T-helper 1 cell treated with Interleukin-12 subunit alpha and Interleukin-12 subunit beta and Interleukin-4 antibody, amounts not matched to agents 30 ng/mL and 1 ng/mL, for 36 hours (primary cell): ENCODE results near the gene SIGLEC8. TPM values are rescaled to one million over a fixed set of nuclear protein-coding genes. Genes with fewer than 3 reads are reported as not detected.
"Not testable (repeated sequence)": the region's sequence is repeated elsewhere in the genome, so short reads cannot be mapped to it uniquely, and the experiment has no call there.

Source experiments
- intact Hi-C: fragments of 100-400 bp; cut with micrococcal nuclease; formaldehyde crosslinking; loops from one replicate; pipeline ENCODE4 v1.15.1; 2024
- total RNA-seq: library from RNA; stranded (reverse); gene quantifications from 2 replicates; pipeline ENCODE4 v1.2.3, GENCODE V29; 2022

SIGLEC8 gene
- total RNA-seq, 1 donor from 2014 or later = not detected

DNA sequence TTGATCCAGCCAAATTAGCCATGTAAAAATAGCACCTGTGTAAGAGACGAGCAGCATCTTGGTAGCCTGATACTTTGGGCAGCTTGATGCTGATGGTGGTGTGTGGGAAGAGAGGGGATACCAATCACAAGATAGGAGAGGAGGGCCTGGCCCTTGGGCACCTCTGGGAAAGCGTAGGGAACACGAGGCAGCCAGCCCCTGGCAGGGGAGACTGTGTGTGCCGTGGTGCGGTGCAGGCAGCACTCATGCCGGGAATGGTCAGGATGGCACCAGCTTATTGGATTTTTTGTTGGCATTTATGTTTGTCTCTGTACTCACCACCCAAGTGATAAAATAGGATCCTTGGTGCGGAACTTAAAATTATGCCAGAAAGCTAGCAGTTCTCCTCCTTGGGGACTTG lies 10.2 kb downstream of the SIGLEC8 start:
- intact Hi-C loops = no loop called here

DNA sequence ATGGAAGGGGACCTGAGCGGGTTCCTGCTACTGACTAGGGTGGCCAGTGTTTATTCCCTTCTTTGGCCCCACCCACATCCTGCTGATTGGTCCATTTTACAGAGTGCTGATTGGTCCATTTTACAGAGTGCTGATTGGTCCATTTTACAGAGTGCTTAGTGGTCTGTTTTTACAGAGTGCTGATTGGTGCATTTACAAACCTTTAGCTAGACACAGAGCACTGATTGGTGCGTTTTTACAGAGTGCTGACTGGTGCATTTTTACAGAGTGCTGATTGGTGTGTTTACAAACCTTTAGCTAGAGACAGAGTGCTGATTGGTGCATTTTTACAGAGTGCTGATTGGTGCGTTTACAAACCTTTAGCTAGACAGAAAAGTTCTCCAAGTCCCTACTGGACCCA lies 10.7 kb downstream of the SIGLEC8 start:
- intact Hi-C loops = not testable (repeated sequence)

GRCh38 chr19:51441410-51442390 lies 16.6 kb downstream of the SIGLEC8 start:
- intact Hi-C loops = loop anchor here (1.0 to 5.0 kb wide), 7 partner anchors 19 to 334 kb away; partner anchors contain the start of gene CTU1

DNA sequence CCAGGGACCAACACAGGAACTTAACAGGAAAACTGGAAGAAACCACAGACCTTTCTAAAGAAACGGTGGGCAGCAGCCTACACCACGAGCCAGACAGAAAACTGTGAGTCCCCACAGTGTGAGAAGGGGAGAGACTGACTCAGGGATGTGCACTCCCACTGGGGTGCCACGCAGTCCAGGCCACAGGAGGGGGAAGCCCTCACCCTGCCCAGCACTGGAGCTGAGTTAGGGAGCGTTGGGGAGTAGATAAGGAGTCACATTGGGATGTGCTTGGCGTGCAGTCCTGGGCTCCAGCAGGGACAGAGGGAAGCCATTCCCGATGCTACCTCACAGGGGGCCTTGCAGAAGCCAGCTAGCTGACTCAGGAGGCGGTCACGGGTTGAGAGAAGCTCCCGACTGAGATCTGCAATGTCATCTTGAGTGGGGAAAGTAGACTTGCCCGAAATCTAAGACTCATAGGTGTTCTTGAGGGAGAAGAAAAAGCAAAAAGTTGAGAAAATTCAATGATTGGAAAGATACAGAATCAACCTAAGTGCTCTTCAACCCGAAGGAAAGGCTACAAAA lies 17.3 kb downstream of the SIGLEC8 start:
- intact Hi-C loops = loop anchor here (1.0 to 5.0 kb wide), 7 partner anchors 19 to 334 kb away; partner anchors contain the start of gene CTU1

DNA sequence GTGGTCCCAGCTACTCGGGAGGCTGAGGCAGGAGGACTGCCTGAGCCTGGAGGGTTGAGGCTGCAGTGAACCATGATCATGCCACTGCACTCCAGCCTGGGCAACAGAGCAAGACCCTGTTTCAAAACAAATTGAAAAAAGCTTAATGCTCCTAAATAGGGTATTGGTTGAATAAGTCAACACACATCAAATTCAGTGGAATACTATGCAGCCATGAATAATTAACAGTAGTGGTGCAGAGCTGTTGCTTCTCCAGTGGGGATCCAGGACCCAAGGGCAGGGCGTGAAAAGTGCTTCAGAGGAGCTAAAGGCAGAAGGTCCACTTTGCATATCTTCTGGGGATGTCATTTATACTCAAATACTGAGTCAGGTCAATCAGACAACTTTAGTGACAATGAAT lies 18.2 kb downstream of the SIGLEC8 start:
- intact Hi-C loops = loop anchor here (2.0 to 5.0 kb wide), 3 partner anchors 183 to 333 kb away; partner anchors contain the start of gene CTU1

DNA sequence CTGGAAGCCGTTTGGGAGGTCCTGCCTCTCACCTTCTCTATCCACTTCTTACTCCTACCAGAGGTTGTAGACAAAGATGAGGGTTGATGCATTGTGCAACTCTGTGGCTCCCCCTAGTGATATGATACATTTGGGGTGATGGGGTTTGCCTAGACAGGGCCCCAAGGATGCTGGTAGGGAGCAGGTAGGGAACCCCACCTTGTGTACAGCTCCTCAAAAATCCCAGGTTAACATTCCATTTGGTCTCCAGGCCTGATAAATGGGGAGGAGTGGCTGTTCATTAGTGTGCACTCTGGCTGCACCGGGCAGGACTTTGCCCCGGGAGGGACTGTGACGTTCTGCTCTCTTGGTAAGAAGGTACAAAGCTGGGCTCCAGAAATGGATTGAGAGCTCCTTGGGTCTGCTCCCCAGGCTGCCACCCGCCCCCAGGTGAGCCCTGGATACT lies 19.2 kb downstream of the SIGLEC8 start:
- intact Hi-C loops = loop anchor here (1.0 kb wide), 2 partner anchors 41 to 100 kb away; no protein-coding TSS in a partner anchor

GRCh38 chr19:51434456-51434855 lies 23.8 kb downstream of the SIGLEC8 start:
- intact Hi-C loops = no loop called here

GRCh38 chr19:51433043-51433442 lies 25.2 kb downstream of the SIGLEC8 start:
- intact Hi-C loops = no loop called here

DNA sequence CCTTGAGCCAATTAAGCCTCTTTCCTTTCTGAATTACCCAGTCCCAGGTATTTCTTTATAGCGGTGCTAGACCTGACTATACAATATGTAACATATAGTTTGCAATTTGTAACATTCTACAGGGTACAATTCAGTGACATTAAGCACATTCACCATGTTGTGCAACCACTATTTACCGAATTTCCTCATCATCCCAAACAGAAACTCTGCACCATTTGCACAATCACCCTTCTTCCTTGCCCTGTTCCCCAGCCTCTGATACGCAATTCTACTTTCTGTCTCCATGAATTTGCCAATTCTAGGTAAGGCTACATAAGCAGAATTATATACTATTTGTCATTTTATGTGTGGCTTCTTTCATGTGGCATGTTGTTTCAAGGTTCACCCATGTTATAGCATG lies 27.1 kb downstream of the SIGLEC8 start:
- intact Hi-C loops = no loop called here

DNA sequence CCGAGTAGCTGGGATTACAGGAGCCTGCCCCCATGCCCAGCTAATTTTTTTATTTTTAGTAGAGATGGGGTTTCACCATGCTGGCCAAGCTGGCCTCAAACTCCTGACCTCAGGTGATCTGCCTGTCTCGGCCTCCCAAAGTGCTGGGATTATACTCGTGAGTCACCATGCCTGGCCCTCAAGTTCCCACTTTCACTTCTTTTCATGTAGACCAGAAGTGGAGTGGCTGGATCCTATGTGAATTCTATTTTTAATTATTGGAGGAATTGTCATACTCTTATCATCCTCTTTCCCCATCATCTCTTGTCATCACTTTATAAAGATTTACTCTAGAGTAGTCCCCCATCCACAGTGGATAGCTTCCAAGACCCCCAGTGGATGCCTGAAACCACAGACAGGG lies 28.0 kb downstream of the SIGLEC8 start:
- intact Hi-C loops = no loop called here

GRCh38 chr19:51427201-51427600 lies 31.1 kb downstream of the SIGLEC8 start:
- intact Hi-C loops = no loop called here

GRCh38 chr19:51422053-51422448 lies 36.2 kb downstream of the SIGLEC8 start:
- intact Hi-C loops = loop anchor here (1.0 kb wide), 6 partner anchors 19 to 235 kb away; no protein-coding TSS in a partner anchor

DNA sequence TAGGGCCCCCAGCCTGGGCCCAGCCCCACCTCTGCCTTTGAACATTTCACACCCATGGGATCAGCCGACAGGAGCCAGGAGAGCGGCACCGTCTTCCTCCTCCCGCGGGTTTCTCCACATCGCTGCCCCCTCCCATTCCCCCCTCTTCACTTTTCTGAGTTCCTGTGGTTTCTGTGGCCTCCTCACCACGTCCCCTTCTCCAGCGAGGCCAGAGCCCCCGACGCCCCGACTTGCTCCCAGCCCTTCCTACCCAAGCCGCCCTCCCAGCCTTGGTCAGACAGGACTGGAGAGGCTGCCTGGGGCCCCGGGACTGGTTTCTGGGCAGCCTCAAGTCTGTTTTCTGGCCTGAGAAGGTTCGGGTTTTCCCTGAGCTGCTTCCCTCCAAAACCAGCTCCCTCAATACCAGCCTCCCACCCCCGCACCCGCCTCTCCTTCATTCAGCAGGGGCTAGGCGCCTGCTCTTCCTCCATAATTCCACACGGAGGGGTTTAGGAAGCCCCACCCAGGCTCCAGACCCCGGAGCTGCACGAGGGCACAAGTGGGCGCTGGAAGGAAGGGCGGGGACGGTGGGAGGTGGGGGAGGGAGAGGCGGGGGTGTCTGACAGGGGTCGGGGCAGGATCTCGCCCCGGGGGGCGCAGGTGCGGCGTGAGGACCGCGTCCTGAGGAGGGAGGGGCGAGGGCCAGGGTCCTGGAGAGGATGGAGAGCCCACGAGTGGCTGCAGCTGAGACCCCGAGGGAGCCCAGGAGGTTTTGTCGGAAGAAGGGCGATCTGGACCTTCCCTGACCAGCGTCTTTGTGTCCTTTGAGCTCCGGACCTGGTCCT lies 36.8 kb downstream of the SIGLEC8 start:
- intact Hi-C loops = loop anchor here (1.0 kb wide), 6 partner anchors 20 to 236 kb away; no protein-coding TSS in a partner anchor

DNA sequence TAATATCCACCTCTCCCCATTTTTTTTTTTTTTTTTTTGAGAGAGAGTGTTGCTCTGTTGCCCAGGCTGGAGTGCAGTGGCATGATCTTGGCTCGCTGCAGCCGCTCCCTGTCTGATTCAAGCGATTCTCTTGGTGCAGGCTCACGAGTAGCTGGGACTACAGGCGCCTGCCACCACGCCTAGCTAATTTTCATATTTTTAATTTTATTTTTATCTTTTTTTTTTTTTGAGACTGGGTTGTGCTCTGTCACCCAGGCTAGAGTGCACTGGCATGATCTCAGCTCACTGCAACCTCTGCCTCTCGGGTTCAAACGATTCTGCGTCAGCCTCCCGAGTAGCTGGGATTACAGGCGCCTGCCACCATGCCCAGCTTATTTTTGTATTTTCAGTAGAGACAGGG lies 37.7 kb downstream of the SIGLEC8 start:
- intact Hi-C loops = loop anchor here (1.0 kb wide), 1 partner anchor 219 kb away; no protein-coding TSS in a partner anchor

DNA sequence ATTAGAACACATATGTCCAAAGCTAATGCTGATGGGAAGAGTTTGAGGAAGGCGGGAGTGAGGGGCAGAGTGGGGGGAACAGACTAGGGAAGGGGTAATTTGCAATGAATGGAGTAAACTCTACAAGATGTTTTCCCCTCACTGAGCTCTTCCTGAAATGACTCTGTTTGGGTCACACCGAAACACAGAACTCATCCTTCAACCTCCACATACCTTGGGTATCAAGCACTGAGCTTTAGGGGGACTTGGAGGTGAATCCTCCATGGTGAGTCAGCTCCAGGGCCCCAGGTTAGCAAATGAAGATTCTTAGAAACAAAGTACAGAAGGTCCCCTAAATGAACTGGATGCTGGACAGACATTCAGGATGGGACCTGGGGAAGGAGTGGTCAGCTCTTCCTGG lies 39.5 kb downstream of the SIGLEC8 start:
- intact Hi-C loops = no loop called here

- intact Hi-C loops = no loop called here
Measured at GRCh38 chr19:51417810-51418157, 40.5 kb downstream of the SIGLEC8 start.

DNA sequence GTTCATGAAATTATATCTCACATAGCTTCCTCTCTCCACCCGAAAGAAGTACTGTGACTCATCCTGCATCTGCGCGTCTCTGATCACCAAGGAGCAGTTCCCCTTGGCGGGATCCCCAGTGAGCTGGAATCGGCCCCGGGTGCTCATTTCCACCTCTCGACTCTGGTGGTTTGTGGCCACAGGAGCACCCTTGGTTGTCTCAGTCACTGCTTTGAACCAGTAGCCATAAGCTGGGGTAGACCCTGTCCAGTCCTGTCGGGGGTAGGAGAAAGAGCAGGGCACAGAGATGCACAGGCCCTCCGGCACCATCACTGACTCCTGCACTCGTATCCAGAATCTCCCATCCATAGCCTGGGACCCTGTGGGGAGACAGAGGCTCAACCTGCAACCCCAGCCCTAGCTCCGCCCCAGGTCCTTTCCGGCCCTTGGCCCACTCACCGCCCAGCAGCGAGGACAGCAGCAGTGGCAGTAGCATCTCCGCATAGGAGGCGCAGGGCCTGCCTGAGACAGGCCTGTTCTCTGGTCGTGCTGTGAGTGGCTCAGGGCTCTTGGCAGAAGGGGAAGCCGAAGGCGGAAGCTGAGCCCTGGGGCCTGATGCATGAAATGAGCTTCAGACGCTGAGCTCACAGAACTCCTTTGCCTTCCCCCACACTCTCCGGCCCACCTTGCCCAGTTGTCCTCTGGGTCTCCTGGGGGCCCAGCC lies 41.0 kb downstream of the SIGLEC8 start, which contains the start of gene SIGLEC10:
Gene SIGLEC10 (minus strand): TSS at position 536 of the 703 bp plus-strand sequence. CDS start 61 bp downstream, at position 475.
- intact Hi-C loops = no loop called here

GRCh38 chr19:51416422-51416821 lies 41.8 kb downstream of the SIGLEC8 start:
- intact Hi-C loops = not testable (repeated sequence)

DNA sequence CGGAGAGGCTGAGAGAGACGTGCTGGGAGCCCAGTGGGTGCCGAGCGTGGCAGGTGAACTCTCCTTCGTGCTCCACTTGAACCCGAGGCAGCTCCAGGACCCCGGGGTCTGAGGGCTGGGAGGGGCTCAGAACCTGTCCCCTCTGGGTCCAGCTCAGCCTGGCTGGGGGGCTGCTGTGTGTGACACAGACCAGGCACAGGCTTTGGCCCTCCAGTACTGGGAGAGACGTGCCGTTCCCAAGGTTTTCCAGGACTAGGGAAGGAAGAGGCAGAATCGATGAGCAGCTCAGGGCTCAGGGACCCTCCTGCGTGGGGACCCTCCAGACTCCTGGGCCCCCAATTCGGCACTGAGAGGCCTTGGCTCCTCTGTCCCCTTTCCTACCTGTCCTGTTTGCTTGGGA lies 43.1 kb downstream of the SIGLEC8 start:
- intact Hi-C loops = no loop called here

GRCh38 chr19:51410950-51411748 lies 47.1 kb downstream of the SIGLEC8 start:
- intact Hi-C loops = no loop called here
